ENCODE data around the gene FCHSD2. TPM values are rescaled to one million over a fixed set of nuclear protein-coding genes. Genes with fewer than 3 reads are reported as not detected.
A peak's percentile ranks its signal among the peaks of the same experiment; 100 is the strongest.

Gene FCHSD2
- total and polyA plus RNA-seq, 2 of the 13 experiments (the other 11 are each of a cell fraction or from before 2014, with no cell fraction given), result 20.5 to 24.8 TPM

DNA sequence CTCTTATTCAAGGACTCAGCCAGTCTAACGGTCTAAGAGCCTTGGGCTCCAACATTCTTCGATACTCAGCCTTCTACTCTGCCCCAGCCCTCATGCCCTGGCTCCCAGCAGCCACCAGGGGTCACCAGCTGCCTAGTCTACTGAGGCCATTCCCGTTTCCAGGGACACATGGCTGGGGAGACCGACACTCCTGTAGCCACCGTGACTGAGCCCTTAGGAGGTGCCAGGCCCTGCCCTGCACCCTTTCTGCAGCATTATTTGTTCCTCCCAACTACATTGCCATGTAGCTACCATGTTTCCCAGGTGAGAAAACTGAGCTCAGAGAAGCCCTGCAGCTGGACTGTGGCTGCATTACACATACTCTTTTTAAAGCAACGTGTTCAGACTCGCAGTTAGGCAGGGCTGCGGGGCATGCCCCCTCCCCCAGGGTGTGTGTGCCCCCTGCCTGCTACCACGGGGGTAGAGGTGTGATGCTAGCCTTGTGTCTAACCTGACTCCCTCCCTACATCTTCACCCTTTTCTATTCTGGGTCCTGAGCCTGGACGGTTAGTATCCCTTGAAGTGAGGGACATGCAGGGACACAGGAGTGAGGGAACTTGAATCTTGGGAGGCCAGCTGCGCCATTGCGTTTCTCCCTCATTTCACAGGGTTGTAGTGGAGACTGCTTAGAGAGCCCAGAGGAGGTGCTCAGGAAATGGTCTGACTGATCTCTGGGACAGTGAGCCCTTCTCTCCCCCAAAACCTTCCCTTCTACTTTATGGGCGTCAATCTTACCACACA lies 310.4 kb downstream of the FCHSD2 start (continued):
- TF ChIP-seq ZSCAN25 (CRISPR knock-in tag; IDR thresholded peaks at IDR 0.05) (no peak), ZNF720 (CRISPR knock-in tag; IDR thresholded peaks at IDR 0.05) (no peak), FOXC1 (CRISPR knock-in tag; IDR thresholded peaks at IDR 0.05; ENCODE audit: borderline replicate concordance) (no peak), ZNF430 (CRISPR knock-in tag; IDR thresholded peaks at IDR 0.05) (no peak), ZNF282 (IDR thresholded peaks at IDR 0.05; ENCODE audit: partially characterized antibody) (no peak), ZNF672 (CRISPR knock-in tag; IDR thresholded peaks at IDR 0.05) (no peak), AKAP8 (CRISPR knock-in tag; IDR thresholded peaks at IDR 0.05) (0 out of 2 replicates have a peak, but pooled peaks have one; percentile 20), U2AF1 (optimal IDR thresholded peaks at IDR 0.05; ENCODE audit: low read depth, low read length) (no peak), RXRB (CRISPR knock-in tag; IDR thresholded peaks at IDR 0.05; ENCODE audit: borderline replicate concordance) (no peak)
- TF ChIP-seq, protein P1, sequence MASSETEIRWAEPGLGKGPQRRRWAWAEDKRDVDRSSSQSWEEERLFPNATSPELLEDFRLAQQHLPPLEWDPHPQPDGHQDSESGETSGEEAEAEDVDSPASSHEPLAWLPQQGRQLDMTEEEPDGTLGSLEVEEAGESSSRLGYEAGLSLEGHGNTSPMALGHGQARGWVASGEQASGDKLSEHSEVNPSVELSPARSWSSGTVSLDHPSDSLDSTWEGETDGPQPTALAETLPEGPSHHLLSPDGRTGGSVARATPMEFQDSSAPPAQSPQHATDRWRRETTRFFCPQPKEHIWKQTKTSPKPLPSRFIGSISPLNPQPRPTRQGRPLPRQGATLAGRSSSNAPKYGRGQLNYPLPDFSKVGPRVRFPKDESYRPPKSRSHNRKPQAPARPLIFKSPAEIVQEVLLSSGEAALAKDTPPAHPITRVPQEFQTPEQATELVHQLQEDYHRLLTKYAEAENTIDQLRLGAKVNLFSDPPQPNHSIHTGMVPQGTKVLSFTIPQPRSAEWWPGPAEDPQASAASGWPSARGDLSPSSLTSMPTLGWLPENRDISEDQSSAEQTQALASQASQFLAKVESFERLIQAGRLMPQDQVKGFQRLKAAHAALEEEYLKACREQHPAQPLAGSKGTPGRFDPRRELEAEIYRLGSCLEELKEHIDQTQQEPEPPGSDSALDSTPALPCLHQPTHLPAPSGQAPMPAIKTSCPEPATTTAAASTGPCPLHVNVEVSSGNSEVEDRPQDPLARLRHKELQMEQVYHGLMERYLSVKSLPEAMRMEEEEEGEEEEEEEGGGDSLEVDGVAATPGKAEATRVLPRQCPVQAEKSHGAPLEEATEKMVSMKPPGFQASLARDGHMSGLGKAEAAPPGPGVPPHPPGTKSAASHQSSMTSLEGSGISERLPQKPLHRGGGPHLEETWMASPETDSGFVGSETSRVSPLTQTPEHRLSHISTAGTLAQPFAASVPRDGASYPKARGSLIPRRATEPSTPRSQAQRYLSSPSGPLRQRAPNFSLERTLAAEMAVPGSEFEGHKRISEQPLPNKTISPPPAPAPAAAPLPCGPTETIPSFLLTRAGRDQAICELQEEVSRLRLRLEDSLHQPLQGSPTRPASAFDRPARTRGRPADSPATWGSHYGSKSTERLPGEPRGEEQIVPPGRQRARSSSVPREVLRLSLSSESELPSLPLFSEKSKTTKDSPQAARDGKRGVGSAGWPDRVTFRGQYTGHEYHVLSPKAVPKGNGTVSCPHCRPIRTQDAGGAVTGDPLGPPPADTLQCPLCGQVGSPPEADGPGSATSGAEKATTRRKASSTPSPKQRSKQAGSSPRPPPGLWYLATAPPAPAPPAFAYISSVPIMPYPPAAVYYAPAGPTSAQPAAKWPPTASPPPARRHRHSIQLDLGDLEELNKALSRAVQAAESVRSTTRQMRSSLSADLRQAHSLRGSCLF (CRISPR knock-in tag; IDR thresholded peaks at IDR 0.05; ENCODE audit: borderline replicate concordance), result no peak
- TF ChIP-seq, protein P2, sequence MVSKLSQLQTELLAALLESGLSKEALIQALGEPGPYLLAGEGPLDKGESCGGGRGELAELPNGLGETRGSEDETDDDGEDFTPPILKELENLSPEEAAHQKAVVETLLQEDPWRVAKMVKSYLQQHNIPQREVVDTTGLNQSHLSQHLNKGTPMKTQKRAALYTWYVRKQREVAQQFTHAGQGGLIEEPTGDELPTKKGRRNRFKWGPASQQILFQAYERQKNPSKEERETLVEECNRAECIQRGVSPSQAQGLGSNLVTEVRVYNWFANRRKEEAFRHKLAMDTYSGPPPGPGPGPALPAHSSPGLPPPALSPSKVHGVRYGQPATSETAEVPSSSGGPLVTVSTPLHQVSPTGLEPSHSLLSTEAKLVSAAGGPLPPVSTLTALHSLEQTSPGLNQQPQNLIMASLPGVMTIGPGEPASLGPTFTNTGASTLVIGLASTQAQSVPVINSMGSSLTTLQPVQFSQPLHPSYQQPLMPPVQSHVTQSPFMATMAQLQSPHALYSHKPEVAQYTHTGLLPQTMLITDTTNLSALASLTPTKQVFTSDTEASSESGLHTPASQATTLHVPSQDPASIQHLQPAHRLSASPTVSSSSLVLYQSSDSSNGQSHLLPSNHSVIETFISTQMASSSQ (IDR thresholded peaks at IDR 0.05; ENCODE audit: low read depth), result no peak
- TF ChIP-seq, protein P2 (CRISPR knock-in tag; IDR thresholded peaks at IDR 0.05; ENCODE audit: borderline replicate concordance), result no peak
- TF ChIP-seq, protein P3, sequence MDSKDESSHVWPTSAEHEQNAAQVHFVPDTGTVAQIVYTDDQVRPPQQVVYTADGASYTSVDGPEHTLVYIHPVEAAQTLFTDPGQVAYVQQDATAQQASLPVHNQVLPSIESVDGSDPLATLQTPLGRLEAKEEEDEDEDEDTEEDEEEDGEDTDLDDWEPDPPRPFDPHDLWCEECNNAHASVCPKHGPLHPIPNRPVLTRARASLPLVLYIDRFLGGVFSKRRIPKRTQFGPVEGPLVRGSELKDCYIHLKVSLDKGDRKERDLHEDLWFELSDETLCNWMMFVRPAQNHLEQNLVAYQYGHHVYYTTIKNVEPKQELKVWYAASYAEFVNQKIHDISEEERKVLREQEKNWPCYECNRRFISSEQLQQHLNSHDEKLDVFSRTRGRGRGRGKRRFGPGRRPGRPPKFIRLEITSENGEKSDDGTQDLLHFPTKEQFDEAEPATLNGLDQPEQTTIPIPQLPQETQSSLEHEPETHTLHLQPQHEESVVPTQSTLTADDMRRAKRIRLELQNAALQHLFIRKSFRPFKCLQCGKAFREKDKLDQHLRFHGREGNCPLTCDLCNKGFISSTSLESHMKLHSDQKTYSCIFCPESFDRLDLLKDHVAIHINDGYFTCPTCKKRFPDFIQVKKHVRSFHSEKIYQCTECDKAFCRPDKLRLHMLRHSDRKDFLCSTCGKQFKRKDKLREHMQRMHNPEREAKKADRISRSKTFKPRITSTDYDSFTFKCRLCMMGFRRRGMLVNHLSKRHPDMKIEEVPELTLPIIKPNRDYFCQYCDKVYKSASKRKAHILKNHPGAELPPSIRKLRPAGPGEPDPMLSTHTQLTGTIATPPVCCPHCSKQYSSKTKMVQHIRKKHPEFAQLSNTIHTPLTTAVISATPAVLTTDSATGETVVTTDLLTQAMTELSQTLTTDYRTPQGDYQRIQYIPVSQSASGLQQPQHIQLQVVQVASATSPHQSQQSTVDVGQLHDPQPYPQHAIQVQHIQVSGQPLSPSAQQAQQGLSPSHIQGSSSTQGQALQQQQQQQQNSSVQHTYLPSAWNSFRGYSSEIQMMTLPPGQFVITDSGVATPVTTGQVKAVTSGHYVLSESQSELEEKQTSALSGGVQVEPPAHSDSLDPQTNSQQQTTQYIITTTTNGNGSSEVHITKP (CRISPR knock-in tag; IDR thresholded peaks at IDR 0.05; ENCODE audit: low read depth), result no peak
- TF ChIP-seq, protein P4, sequence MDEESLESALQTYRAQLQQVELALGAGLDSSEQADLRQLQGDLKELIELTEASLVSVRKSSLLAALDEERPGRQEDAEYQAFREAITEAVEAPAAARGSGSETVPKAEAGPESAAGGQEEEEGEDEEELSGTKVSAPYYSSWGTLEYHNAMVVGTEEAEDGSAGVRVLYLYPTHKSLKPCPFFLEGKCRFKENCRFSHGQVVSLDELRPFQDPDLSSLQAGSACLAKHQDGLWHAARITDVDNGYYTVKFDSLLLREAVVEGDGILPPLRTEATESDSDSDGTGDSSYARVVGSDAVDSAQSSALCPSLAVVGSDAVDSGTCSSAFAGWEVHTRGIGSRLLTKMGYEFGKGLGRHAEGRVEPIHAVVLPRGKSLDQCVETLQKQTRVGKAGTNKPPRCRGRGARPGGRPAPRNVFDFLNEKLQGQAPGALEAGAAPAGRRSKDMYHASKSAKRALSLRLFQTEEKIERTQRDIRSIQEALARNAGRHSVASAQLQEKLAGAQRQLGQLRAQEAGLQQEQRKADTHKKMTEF (CRISPR knock-in tag; IDR thresholded peaks at IDR 0.05), result 0 out of 2 replicates have a peak, but pooled peaks have one; percentile 24
